Suprapubic skin (tissue), 3 donors: Measurements from ENCODE around the gene ESRRG.

Experiments used
- EP300 ChIP-seq: sonication (generic); formaldehyde crosslinking; IDR thresholded peaks from one replicate; pipeline ENCODE4 v1.6.1; 2017; ENCODE audit warnings: antibody characterized with exemption
- POLR2A ChIP-seq, 2 donors: fragments of 450-650 bp; IDR thresholded peaks; one replicate each; pipeline ENCODE4 v1.6.1; 2017; ENCODE audit warnings: antibody characterized with exemption in 2 of 2, mild to moderate bottlenecking in 2 of 2, moderate library complexity in 2 of 2
- TF ChIP-seq, protein P1 (sequence below), 2 donors: fragments of 200-600 bp in 1 of 2; fragments of 450-650 bp in 1 of 2; sonication (generic) in 1 of 2; IDR thresholded peaks; one replicate each; pipeline ENCODE4 v1.5.1; 2016 to 2019; ENCODE audit warnings: antibody characterized with exemption in 2 of 2, mild to moderate bottlenecking in 1 of 2, moderate library complexity in 1 of 2

DNA sequence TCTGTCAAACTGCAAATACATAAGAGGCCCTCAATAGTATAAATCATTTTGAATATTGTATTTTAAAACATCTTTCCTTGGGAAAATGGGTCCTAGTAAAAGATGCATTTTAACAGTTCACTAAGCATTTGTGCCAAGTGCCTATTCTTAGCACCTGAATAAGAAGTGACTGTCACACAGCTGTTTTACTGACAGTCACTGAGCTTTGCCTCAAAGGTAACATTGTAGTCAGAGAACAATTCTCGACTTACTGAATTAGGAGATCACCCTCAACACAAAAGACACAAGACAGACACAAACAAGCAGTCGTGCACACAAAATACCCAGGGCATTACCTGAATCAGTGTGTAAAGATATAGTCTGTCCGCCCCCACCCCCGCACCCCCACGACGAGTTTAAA is 408 bp downstream of the ESRRG start:
- TF ChIP-seq, protein P1, sequence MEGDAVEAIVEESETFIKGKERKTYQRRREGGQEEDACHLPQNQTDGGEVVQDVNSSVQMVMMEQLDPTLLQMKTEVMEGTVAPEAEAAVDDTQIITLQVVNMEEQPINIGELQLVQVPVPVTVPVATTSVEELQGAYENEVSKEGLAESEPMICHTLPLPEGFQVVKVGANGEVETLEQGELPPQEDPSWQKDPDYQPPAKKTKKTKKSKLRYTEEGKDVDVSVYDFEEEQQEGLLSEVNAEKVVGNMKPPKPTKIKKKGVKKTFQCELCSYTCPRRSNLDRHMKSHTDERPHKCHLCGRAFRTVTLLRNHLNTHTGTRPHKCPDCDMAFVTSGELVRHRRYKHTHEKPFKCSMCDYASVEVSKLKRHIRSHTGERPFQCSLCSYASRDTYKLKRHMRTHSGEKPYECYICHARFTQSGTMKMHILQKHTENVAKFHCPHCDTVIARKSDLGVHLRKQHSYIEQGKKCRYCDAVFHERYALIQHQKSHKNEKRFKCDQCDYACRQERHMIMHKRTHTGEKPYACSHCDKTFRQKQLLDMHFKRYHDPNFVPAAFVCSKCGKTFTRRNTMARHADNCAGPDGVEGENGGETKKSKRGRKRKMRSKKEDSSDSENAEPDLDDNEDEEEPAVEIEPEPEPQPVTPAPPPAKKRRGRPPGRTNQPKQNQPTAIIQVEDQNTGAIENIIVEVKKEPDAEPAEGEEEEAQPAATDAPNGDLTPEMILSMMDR (IDR thresholded peaks at IDR 0.05), result no peak
- TF ChIP-seq POLR2A (IDR thresholded peaks at IDR 0.05), result no peak
- TF ChIP-seq EP300, result no peak
